GM21825 (cell line): Measurements from ENCODE around the gene USP6.
A peak's percentile ranks its signal among the peaks of the same experiment; 100 is the strongest.
"Not testable (repeated sequence)": the region's sequence is repeated elsewhere in the genome, so short reads cannot be mapped to it uniquely, and the experiment has no call there.

Source experiments
- ATAC-seq: cut with Tn5 transposase; IDR thresholded peaks from one replicate; pipeline ENCODE4 v1.9.1; 2021; ENCODE audit warnings: mild to moderate bottlenecking, moderate library complexity; ENCODE audit not compliant: unreplicated experiment

The USP6 gene

GRCh38 chr17:5115673-5116651 lies at the start of gene USP6:
Gene USP6, plus strand, starts transcription at chr17:5116032. Its CDS starts 14,336 bp downstream, at chr17:5130368.
- ATAC-seq, result no peak

- no peak for ATAC-seq
These were observed 47.6 kb upstream of the USP6 start for GRCh38 chr17:5068236-5068635.

- no peak for ATAC-seq
These were observed 46.1 kb upstream of the USP6 start for GRCh38 chr17:5069724-5070123.

- not testable (repeated sequence) for ATAC-seq
These were observed 40.4 kb upstream of the USP6 start for GRCh38 chr17:5075472-5075871.

- ATAC-seq, result not testable (repeated sequence)
These were observed 38.6 kb upstream of the USP6 start for GRCh38 chr17:5077275-5077674.

GRCh38 chr17:5077781-5078105 lies 38.1 kb upstream of the USP6 start:
- ATAC-seq, result no peak

GRCh38 chr17:5078106-5079028 lies 37.5 kb upstream of the USP6 start, which contains the start of gene ZFP3:
Gene ZFP3, plus strand, starts transcription at chr17:5078467. Its CDS starts 13,038 bp downstream, at chr17:5091505.
- ATAC-seq, result peak; percentile 78

- no peak for ATAC-seq
These were observed 35.2 kb upstream of the USP6 start for GRCh38 chr17:5080591-5080990.

GRCh38 chr17:5092218-5093010 lies 23.4 kb upstream of the USP6 start:
- ATAC-seq, result no peak

- no peak for ATAC-seq
These were observed 19.1 kb upstream of the USP6 start for GRCh38 chr17:5096731-5097100.

GRCh38 chr17:5097101-5097834 lies 18.6 kb upstream of the USP6 start:
- ATAC-seq, result no peak

GRCh38 chr17:5099271-5099670 lies 16.6 kb upstream of the USP6 start:
- no peak for ATAC-seq

- ATAC-seq, result no peak
These were observed 15.0 kb upstream of the USP6 start for GRCh38 chr17:5100832-5101231.

GRCh38 chr17:5110816-5111215 lies 5.0 kb upstream of the USP6 start:
- ATAC-seq, result no peak

GRCh38 chr17:5111402-5112204 lies 4.2 kb upstream of the USP6 start, which contains the start of gene ZNF232:
Gene ZNF232, minus strand, starts transcription at chr17:5111878. Its CDS starts 56 bp downstream, at chr17:5111822.
- ATAC-seq, result peak; percentile 86

- no peak for ATAC-seq
These were observed 2.4 kb downstream of the USP6 start for GRCh38 chr17:5118219-5118618.

- no peak for ATAC-seq
These were observed 4.2 kb downstream of the USP6 start for GRCh38 chr17:5120036-5120435.

GRCh38 chr17:5120436-5121185 lies 4.8 kb downstream of the USP6 start:
- not testable (repeated sequence) for ATAC-seq
